ENCODE measurements around the gene HTR6.

GRCh38 chr1:19655718-19656080 lies 9.0 kb upstream of the HTR6 start:
- TF ChIP-seq, protein P1, sequence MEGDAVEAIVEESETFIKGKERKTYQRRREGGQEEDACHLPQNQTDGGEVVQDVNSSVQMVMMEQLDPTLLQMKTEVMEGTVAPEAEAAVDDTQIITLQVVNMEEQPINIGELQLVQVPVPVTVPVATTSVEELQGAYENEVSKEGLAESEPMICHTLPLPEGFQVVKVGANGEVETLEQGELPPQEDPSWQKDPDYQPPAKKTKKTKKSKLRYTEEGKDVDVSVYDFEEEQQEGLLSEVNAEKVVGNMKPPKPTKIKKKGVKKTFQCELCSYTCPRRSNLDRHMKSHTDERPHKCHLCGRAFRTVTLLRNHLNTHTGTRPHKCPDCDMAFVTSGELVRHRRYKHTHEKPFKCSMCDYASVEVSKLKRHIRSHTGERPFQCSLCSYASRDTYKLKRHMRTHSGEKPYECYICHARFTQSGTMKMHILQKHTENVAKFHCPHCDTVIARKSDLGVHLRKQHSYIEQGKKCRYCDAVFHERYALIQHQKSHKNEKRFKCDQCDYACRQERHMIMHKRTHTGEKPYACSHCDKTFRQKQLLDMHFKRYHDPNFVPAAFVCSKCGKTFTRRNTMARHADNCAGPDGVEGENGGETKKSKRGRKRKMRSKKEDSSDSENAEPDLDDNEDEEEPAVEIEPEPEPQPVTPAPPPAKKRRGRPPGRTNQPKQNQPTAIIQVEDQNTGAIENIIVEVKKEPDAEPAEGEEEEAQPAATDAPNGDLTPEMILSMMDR (IDR thresholded peaks at IDR 0.05): no peak
- TF ChIP-seq POLR2A (IDR thresholded peaks at IDR 0.05): no peak
